Body of pancreas (tissue), 4 donors: ENCODE results near the gene SERPINB6.

Experiments used
- POLR2A ChIP-seq, 3 donors: fragments of 450-650 bp; IDR thresholded peaks; one replicate each; pipeline ENCODE4 v1.6.1; 2016; ENCODE audit warnings: antibody characterized with exemption in 3 of 3, mild to moderate bottlenecking in 2 of 3
- TF ChIP-seq, protein P1 (sequence below), 7 experiments: fragments of 450-650 bp in 4 of 7; fragments of 200-600 bp in 3 of 7; sonication (generic) in 3 of 7; IDR thresholded peaks; one replicate each; pipeline ENCODE4 v1.5.1; 2016 to 2019; ENCODE audit warnings: antibody characterized with exemption in 7 of 7

DNA sequence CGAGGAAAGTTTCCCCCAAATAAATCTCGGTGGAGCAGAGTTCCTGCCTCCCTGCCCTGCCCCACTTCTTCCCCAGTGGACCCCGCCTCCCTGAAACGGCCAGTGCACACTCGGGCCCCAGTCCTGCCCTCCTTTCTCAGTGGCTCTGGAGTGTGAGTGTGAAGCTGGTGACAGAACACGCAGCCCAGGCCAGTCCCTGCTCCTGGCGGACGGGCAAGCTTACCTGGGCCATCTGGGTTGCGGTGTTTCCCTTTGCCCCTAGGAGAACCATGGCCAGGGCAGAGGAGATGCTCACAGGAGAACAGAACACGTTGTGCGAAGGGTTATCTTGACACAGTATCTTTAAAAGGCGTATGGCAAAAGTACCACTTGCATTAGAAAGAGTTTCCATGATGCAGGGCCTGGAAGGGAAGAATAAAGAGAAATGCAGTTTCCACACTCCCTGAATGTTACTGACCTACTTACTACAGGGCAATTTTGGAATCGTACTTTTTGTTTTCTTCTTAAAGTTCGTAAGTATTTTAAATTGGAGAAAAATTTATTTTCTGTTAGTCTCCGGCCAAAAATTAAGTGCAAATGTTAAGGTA lies 71.1 kb downstream of the SERPINB6 start:
- no peak for TF ChIP-seq POLR2A (IDR thresholded peaks at IDR 0.05)
- TF ChIP-seq, protein P1, sequence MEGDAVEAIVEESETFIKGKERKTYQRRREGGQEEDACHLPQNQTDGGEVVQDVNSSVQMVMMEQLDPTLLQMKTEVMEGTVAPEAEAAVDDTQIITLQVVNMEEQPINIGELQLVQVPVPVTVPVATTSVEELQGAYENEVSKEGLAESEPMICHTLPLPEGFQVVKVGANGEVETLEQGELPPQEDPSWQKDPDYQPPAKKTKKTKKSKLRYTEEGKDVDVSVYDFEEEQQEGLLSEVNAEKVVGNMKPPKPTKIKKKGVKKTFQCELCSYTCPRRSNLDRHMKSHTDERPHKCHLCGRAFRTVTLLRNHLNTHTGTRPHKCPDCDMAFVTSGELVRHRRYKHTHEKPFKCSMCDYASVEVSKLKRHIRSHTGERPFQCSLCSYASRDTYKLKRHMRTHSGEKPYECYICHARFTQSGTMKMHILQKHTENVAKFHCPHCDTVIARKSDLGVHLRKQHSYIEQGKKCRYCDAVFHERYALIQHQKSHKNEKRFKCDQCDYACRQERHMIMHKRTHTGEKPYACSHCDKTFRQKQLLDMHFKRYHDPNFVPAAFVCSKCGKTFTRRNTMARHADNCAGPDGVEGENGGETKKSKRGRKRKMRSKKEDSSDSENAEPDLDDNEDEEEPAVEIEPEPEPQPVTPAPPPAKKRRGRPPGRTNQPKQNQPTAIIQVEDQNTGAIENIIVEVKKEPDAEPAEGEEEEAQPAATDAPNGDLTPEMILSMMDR (IDR thresholded peaks at IDR 0.05), result no peak
